WTC11 (cell line): ENCODE data around the gene ABCD4. TPM values are rescaled to one million over a fixed set of nuclear protein-coding genes. Genes with fewer than 3 reads are reported as not detected.

Experiments used
- ATAC-seq: fragments of 200-7000 bp; cut with Tn5 transposase; 2 replicates; pipeline ENCODE4 v1.10.0; 2021; ENCODE audit warnings: mild to moderate bottlenecking, moderate library complexity
- CTCF ChIA-PET: fragments of 300-600 bp; sonication (Branson Sonifier 250); formaldehyde crosslinking; loops from one replicate; lab custom pipeline; 2021; ENCODE audit warnings: antibody characterized with exemption; lab: Charles Lee
- POLR2A ChIA-PET: fragments of 350-600 bp; sonication (Branson Sonifier 250); formaldehyde crosslinking; loops from one replicate; lab custom pipeline; 2021; ENCODE audit warnings: antibody characterized with exemption; lab: Charles Lee
- DNase-seq: peaks from one replicate; pipeline ENCODE4 v3.0.0; 2021; ENCODE audit warnings: low spot score
- H3K27ac Mint-ChIP-seq: 2 replicates; pipeline ENCODE4 v1.8.0; 2021; ENCODE audit warnings: mixed read lengths
- H3K27me3 Mint-ChIP-seq: 2 replicates; pipeline ENCODE4 v1.8.0; 2021; ENCODE audit warnings: low read depth, mild to moderate bottlenecking, moderate library complexity, mixed read lengths
- H3K36me3 Mint-ChIP-seq: 2 replicates; pipeline ENCODE4 v1.8.0; 2021; ENCODE audit warnings: mixed read lengths
- H3K4me1 Mint-ChIP-seq: 2 replicates; pipeline ENCODE4 v1.8.0; 2022; ENCODE audit warnings: mixed read lengths
- H3K4me3 Mint-ChIP-seq: 2 replicates; pipeline ENCODE4 v1.8.0; 2021; ENCODE audit warnings: mild to moderate bottlenecking, moderate library complexity, mixed read lengths
- H3K9me3 Mint-ChIP-seq: 2 replicates; pipeline ENCODE4 v1.8.0; 2021; ENCODE audit warnings: mixed read lengths
- ATF1 ChIP-seq: sonication (generic); formaldehyde crosslinking; IDR thresholded peaks from 2 replicates; pipeline ENCODE4 v1.8.1; 2023; ENCODE audit warnings: mild to moderate bottlenecking, moderate library complexity, missing genetic modification reagents
- FOXK1 ChIP-seq: sonication (generic); formaldehyde crosslinking; IDR thresholded peaks from 2 replicates; pipeline ENCODE4 v1.8.0; 2022; ENCODE audit warnings: mild to moderate bottlenecking, moderate library complexity, missing genetic modification reagents
- HMGA2 ChIP-seq: fragments of 250-450 bp; sonication (Bioruptor Pico); IDR thresholded peaks from 2 replicates; pipeline ENCODE4 v1.4.0; 2021; ENCODE audit warnings: mild to moderate bottlenecking, moderate library complexity
- JAZF1 ChIP-seq: fragments of 250-450 bp; sonication (Bioruptor Pico); IDR thresholded peaks from 2 replicates; pipeline ENCODE4 v1.9.0; 2021; ENCODE audit warnings: moderate library complexity, mild to moderate bottlenecking, inconsistent platforms
- KAT7 ChIP-seq: sonication (generic); formaldehyde crosslinking; IDR thresholded peaks from 2 replicates; pipeline ENCODE4 v1.8.1; 2023; ENCODE audit warnings: missing genetic modification reagents, mild to moderate bottlenecking, borderline replicate concordance
- MLX ChIP-seq: sonication (generic); formaldehyde crosslinking; IDR thresholded peaks from 2 replicates; pipeline ENCODE4 v1.8.1; 2023; ENCODE audit warnings: mild to moderate bottlenecking, missing genetic modification reagents, moderate library complexity
- MYBL2 ChIP-seq: sonication (generic); formaldehyde crosslinking; IDR thresholded peaks from 2 replicates; pipeline ENCODE4 v1.8.1; 2023; ENCODE audit warnings: mild to moderate bottlenecking, moderate library complexity, missing genetic modification reagents
- NR2C2 ChIP-seq: sonication (generic); formaldehyde crosslinking; IDR thresholded peaks from 2 replicates; pipeline ENCODE4 v1.8.0; 2022; ENCODE audit warnings: mild to moderate bottlenecking, missing genetic modification reagents
- OVOL2 ChIP-seq: fragments of 250-450 bp; sonication (Bioruptor Pico); IDR thresholded peaks from 2 replicates; pipeline ENCODE4 v1.9.0; 2021; ENCODE audit warnings: mild to moderate bottlenecking, borderline replicate concordance
- PREB ChIP-seq: sonication (generic); formaldehyde crosslinking; IDR thresholded peaks from 2 replicates; pipeline ENCODE4 v1.8.1; 2022; ENCODE audit warnings: mild to moderate bottlenecking, missing genetic modification reagents, moderate library complexity, borderline replicate concordance
- ZNF121 ChIP-seq: sonication (generic); formaldehyde crosslinking; IDR thresholded peaks from 2 replicates; pipeline ENCODE4 v1.8.0; 2023; ENCODE audit warnings: missing genetic modification reagents
- ZNF232 ChIP-seq: sonication (generic); formaldehyde crosslinking; IDR thresholded peaks from 2 replicates; pipeline ENCODE4 v1.8.0; 2022; ENCODE audit warnings: mild to moderate bottlenecking, missing genetic modification reagents
- ZNF396 ChIP-seq: fragments of 250-450 bp; sonication (Bioruptor Pico); IDR thresholded peaks from 2 replicates; pipeline ENCODE4 v1.8.0; 2021; ENCODE audit warnings: mild to moderate bottlenecking, moderate library complexity, borderline replicate concordance
- ZSCAN18 ChIP-seq: fragments of 250-450 bp; sonication (Bioruptor Pico); IDR thresholded peaks from 2 replicates; pipeline ENCODE4 v2.1.2; 2022; ENCODE audit warnings: mild to moderate bottlenecking, moderate library complexity
- total RNA-seq: library from RNA; stranded (reverse); gene quantifications from 3 replicates; pipeline ENCODE4 v1.2.3, GENCODE V29; 2021
- TF ChIP-seq, protein P1 (sequence below): fragments of 250-450 bp; sonication (Bioruptor Pico); conservative IDR thresholded peaks from 2 replicates; pipeline ENCODE4 v1.9.0; 2021; ENCODE audit warnings: mild to moderate bottlenecking
- TF ChIP-seq, protein P2 (sequence below): fragments of 250-450 bp; sonication (Bioruptor Pico); IDR thresholded peaks from 2 replicates; pipeline ENCODE4 v1.9.0; 2021; ENCODE audit warnings: mild to moderate bottlenecking, borderline replicate concordance
- TF ChIP-seq, protein P3 (sequence below): sonication (generic); formaldehyde crosslinking; IDR thresholded peaks from 2 replicates; pipeline ENCODE4 v1.8.0; 2022; ENCODE audit warnings: mild to moderate bottlenecking, missing genetic modification reagents

Gene ABCD4
- total RNA-seq, 1 experiment from 2014 or later: 90.2 TPM

- TF ChIP-seq, protein P1, sequence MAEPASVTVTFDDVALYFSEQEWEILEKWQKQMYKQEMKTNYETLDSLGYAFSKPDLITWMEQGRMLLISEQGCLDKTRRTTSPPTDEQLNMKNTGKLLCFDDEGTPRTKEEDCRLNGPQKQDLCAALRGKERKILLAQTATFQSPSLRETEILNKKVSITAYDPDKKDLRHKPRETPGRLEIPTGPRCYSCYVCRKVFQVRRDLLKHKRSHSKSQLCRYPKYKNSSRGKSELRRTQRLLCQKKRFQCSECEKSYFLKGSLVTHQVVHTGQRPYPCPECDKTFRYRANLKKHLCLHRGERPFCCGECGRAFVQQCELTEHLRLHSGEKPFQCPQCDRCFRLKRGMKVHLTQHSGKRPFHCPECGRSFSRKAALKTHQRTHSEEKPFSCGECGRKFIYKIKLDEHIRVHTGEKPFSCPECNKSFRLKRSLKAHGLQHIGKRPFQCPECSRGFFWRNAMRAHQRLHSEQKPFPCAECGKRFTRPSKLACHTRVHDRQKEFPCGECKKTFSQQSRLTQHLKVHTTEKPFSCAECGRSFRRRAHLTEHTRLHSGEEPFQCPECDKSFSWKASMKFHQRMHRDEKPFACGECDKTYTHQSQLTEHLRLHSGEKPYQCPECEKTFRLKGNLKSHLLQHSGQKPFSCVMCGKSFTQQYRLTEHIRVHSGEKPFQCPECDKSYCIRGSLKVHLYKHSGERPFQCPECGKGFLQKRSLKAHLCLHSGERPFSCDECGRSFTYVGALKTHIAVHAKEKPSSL (CRISPR knock-in tag): no peak
Measured at GRCh38 chr14:74308695-74309094, 6.0 kb upstream of the ABCD4 start (continued).

DNA sequence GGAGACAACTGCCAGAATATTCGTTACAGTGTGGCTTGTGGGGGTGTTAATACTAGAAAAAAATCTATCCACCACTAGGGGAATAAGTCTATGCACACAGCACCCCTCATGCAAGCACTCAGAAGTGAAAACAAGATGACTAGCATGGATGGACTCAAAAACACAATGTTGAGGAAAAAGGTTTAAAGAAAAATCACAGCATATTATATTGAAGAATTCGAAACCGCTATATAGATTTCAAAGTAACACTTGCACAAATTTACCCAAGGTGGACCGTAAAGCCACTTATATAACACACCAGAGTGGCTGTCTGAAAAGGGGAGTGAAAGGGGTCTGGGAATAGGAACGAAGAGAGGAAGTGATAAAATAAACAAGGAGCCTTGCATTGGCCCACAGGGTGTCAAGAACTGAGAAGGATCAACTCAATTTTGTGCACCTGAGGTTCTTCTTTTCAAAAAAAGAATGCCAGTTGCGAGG is 544 bp downstream of the ABCD4 start:
- H3K27ac Mint-ChIP-seq: peak overlapping the region; percentile 98
- peaks cover 24% of the 10 kb centered on the region for H3K36me3 Mint-ChIP-seq
- no peaks in the 10 kb centered on the region for H3K27me3 Mint-ChIP-seq
- POLR2A ChIA-PET: interaction anchor here (1.0 to 1.6 kb wide), 6 partner anchors 8 to 215 kb away, joined by 3 to 11 read pairs (median 6); partner anchors contain the start of genes ISCA2, NPC2 and VRTN
- DNase-seq (no peak), ATAC-seq (peak; percentile 25)
- H3K4me1 Mint-ChIP-seq: peaks cover 7% of the 10 kb centered on the region
- no peaks in the 10 kb centered on the region for H3K9me3 Mint-ChIP-seq
- TF ChIP-seq FOXK1 (CRISPR knock-in tag) (no peak), ZNF396 (CRISPR knock-in tag) (no peak), NR2C2 (CRISPR knock-in tag) (no peak), KAT7 (CRISPR knock-in tag) (no peak), ZNF121 (CRISPR knock-in tag) (no peak), MLX (CRISPR knock-in tag) (no peak), PREB (CRISPR knock-in tag) (no peak), ZSCAN18 (CRISPR knock-in tag) (no peak), HMGA2 (CRISPR knock-in tag) (no peak), MYBL2 (CRISPR knock-in tag) (no peak), ZNF232 (CRISPR knock-in tag) (no peak), OVOL2 (CRISPR knock-in tag) (no peak), ATF1 (CRISPR knock-in tag) (no peak), JAZF1 (CRISPR knock-in tag) (no peak)
- TF ChIP-seq, protein P2, sequence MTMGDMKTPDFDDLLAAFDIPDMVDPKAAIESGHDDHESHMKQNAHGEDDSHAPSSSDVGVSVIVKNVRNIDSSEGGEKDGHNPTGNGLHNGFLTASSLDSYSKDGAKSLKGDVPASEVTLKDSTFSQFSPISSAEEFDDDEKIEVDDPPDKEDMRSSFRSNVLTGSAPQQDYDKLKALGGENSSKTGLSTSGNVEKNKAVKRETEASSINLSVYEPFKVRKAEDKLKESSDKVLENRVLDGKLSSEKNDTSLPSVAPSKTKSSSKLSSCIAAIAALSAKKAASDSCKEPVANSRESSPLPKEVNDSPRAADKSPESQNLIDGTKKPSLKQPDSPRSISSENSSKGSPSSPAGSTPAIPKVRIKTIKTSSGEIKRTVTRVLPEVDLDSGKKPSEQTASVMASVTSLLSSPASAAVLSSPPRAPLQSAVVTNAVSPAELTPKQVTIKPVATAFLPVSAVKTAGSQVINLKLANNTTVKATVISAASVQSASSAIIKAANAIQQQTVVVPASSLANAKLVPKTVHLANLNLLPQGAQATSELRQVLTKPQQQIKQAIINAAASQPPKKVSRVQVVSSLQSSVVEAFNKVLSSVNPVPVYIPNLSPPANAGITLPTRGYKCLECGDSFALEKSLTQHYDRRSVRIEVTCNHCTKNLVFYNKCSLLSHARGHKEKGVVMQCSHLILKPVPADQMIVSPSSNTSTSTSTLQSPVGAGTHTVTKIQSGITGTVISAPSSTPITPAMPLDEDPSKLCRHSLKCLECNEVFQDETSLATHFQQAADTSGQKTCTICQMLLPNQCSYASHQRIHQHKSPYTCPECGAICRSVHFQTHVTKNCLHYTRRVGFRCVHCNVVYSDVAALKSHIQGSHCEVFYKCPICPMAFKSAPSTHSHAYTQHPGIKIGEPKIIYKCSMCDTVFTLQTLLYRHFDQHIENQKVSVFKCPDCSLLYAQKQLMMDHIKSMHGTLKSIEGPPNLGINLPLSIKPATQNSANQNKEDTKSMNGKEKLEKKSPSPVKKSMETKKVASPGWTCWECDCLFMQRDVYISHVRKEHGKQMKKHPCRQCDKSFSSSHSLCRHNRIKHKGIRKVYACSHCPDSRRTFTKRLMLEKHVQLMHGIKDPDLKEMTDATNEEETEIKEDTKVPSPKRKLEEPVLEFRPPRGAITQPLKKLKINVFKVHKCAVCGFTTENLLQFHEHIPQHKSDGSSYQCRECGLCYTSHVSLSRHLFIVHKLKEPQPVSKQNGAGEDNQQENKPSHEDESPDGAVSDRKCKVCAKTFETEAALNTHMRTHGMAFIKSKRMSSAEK: no peak
- TF ChIP-seq, protein P3, sequence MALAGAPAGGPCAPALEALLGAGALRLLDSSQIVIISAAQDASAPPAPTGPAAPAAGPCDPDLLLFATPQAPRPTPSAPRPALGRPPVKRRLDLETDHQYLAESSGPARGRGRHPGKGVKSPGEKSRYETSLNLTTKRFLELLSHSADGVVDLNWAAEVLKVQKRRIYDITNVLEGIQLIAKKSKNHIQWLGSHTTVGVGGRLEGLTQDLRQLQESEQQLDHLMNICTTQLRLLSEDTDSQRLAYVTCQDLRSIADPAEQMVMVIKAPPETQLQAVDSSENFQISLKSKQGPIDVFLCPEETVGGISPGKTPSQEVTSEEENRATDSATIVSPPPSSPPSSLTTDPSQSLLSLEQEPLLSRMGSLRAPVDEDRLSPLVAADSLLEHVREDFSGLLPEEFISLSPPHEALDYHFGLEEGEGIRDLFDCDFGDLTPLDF (CRISPR knock-in tag): no peak
- CTCF ChIA-PET: interaction anchor here (0.5 to 1.9 kb wide), 22 partner anchors 8 to 308 kb away, joined by 3 to 25 read pairs (median 4); partner anchors contain the start of genes ISCA2, NPC2 and VRTN
- peak overlapping the region; percentile 96 for H3K4me3 Mint-ChIP-seq
